C4-2B (cell line): ENCODE measurements around the gene TUBB4B.

ENCODE experiments used
- ZFX ChIP-seq: fragments of 450-650 bp; IDR thresholded peaks from 2 replicates; pipeline ENCODE4 v1.6.1; 2017
- TF ChIP-seq, protein P1 (sequence below): fragments of 450-650 bp; conservative IDR thresholded peaks from 2 replicates; pipeline ENCODE4 v1.5.1; 2017; ENCODE audit warnings: mild to moderate bottlenecking

DNA sequence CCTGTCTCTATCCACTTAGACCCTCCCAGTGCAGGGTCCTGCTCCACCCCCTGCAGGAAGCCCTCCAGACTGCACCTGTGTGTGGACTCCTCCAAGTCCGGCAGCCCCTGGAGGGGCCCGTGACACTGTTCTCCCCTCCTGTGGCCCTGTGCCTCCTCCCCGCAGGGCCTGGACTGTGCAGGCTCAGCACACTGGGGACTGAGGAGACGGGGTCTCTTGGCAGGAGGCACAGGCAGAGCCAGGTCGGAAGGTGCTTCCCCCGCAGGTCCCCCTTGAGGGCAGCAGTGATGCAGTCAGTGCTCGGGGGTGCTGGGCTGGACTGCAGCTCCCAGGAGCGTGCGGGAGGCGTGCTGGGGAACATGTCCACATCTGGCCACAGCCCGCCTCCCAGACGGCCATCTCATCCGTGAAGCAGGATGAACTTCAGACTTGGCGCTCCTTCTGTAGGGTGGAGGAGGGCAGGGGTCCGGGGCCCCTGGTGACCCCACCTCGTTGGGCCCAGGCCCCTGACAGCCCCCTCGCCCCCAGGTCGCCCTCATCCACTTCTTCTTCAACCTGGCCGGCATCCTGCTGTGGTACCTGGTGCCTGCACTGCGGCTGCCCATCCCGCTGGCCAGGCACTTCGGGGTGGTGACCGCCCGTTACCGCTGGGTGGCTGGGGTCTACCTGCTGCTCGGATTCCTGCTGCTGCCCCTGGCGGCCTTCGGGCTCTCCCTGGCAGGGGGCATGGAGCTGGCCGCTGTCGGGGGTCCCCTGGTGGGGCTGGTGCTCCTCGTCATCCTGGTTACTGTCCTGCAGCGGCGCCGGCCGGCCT is 5.5 kb upstream of the TUBB4B start:
- TF ChIP-seq, protein P1, sequence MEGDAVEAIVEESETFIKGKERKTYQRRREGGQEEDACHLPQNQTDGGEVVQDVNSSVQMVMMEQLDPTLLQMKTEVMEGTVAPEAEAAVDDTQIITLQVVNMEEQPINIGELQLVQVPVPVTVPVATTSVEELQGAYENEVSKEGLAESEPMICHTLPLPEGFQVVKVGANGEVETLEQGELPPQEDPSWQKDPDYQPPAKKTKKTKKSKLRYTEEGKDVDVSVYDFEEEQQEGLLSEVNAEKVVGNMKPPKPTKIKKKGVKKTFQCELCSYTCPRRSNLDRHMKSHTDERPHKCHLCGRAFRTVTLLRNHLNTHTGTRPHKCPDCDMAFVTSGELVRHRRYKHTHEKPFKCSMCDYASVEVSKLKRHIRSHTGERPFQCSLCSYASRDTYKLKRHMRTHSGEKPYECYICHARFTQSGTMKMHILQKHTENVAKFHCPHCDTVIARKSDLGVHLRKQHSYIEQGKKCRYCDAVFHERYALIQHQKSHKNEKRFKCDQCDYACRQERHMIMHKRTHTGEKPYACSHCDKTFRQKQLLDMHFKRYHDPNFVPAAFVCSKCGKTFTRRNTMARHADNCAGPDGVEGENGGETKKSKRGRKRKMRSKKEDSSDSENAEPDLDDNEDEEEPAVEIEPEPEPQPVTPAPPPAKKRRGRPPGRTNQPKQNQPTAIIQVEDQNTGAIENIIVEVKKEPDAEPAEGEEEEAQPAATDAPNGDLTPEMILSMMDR: no peak
- no peak for TF ChIP-seq ZFX
